OCI-LY3 (cell line): ENCODE measurements around the gene TNPO1.

Source experiments
- H2AFZ ChIP-seq: fragments of 200-600, 300-600 bp; shearing (Covaris generic); 2 replicates; pipeline ENCODE4 v1.6.0; 2014; ENCODE audit warnings: antibody characterized with exemption, low read depth, low read length
- H3K27ac ChIP-seq: fragments of 200-600, 300-600 bp; sonication (generic); 2 replicates; pipeline ENCODE4 v1.5.1; 2014; ENCODE audit warnings: mild to moderate bottlenecking, low read length, moderate library complexity, mixed read lengths
- H3K27me3 ChIP-seq: fragments of 200-600, 300-600 bp; sonication (generic); 2 replicates; pipeline ENCODE4 v1.6.1; 2014; ENCODE audit warnings: low read depth, low read length, mixed read lengths
- H3K36me3 ChIP-seq: fragments of 200-600, 300-600 bp; sonication (generic); replicated peaks from 2 replicates; pipeline ENCODE3; 2014; ENCODE audit warnings: low read depth, low read length, mixed read lengths
- H3K4me1 ChIP-seq: fragments of 300-600, 200-600 bp; sonication (generic); 2 replicates; pipeline ENCODE4 v1.6.1; 2014; ENCODE audit warnings: low read length, mixed read lengths
- H3K4me2 ChIP-seq: fragments of 200-600, 300-600 bp; sonication (generic); 2 replicates; pipeline ENCODE4 v1.6.1; 2014; ENCODE audit warnings: low read length, mixed read lengths
- H3K4me3 ChIP-seq: fragments of 300-600, 200-600 bp; sonication (generic); 2 replicates; pipeline ENCODE4 v1.5.1; 2014; ENCODE audit warnings: antibody characterized with exemption, mild to moderate bottlenecking, low read length, moderate library complexity
- H3K79me2 ChIP-seq: fragments of 300-600, 200-600 bp; shearing (Covaris generic); 2 replicates; pipeline ENCODE4 v1.6.1; 2014; ENCODE audit warnings: mild to moderate bottlenecking, low read length, mixed read lengths
- H3K9ac ChIP-seq: fragments of 300-600, 200-600 bp; shearing (Covaris generic); 2 replicates; pipeline ENCODE4 v1.6.0; 2014; ENCODE audit warnings: mild to moderate bottlenecking, low read length, moderate library complexity
- H3K9me3 ChIP-seq: fragments of 200-600, 300-600 bp; shearing (Covaris generic); 2 replicates; pipeline ENCODE4 v1.6.1; 2014; ENCODE audit warnings: low read length, mixed read lengths; ENCODE audit not compliant: insufficient read depth
- H4K20me1 ChIP-seq: fragments of 200-600, 300-600 bp; sonication (generic); 2 replicates; pipeline ENCODE4 v1.6.1; 2016; ENCODE audit warnings: low read length, mixed read lengths; ENCODE audit not compliant: insufficient read depth
- CTCF ChIP-seq: fragments of 200-600, 300-600 bp; sonication (generic); IDR thresholded peaks from 2 replicates; pipeline ENCODE4 v1.5.1; 2014; ENCODE audit warnings: antibody characterized with exemption, low read length, low read depth
- EZH2phosphoT487 ChIP-seq: fragments of 200-600 bp; shearing (Covaris generic); IDR thresholded peaks from 2 replicates; pipeline ENCODE4 v1.6.1; 2018; ENCODE audit warnings: antibody characterized with exemption, mixed run types, low read depth

Gene TNPO1

GRCh38 chr5:72949481-72949880 lies 133.0 kb downstream of the TNPO1 start:
- no peak overlapping the region for H3K4me2 ChIP-seq
- no peak overlapping the region for H3K9ac ChIP-seq
- H3K79me2 ChIP-seq, result no peaks in the 10 kb centered on the region
- H3K27ac ChIP-seq, result no peak overlapping the region
- no peaks in the 10 kb centered on the region for H3K36me3 ChIP-seq
- no peak overlapping the region for H2AFZ ChIP-seq
- H3K4me3 ChIP-seq, result no peak overlapping the region
- H4K20me1 ChIP-seq, result no peaks in the 10 kb centered on the region
- H3K27me3 ChIP-seq, result peaks cover 7% of the 10 kb centered on the region
- TF ChIP-seq EZH2phosphoT487, result no peak
- H3K4me1 ChIP-seq, result peaks cover 13% of the 10 kb centered on the region
- H3K9me3 ChIP-seq, result no peaks in the 10 kb centered on the region

GRCh38 chr5:72951671-72952468 lies 135.4 kb downstream of the TNPO1 start:
- Histone ChIP-seq H3K27me3 (peaks cover 14% of the 10 kb centered on the region), H3K79me2 (no peaks in the 10 kb centered on the region), H3K36me3 (no peaks in the 10 kb centered on the region), H4K20me1 (no peaks in the 10 kb centered on the region), H3K4me3 (peak overlapping the region; percentile 67), H2AFZ (peak overlapping the region; percentile 39; the same call in 1 of the 2 replicates), H3K9ac (no peak overlapping the region), H3K27ac (peak overlapping the region; percentile 23; the same call in 1 of the 2 replicates), H3K4me1 (peaks cover 20% of the 10 kb centered on the region), H3K9me3 (no peaks in the 10 kb centered on the region), H3K4me2 (peak overlapping the region; percentile 87)
- TF ChIP-seq EZH2phosphoT487, result no peak
- TF ChIP-seq CTCF, result no peak

DNA sequence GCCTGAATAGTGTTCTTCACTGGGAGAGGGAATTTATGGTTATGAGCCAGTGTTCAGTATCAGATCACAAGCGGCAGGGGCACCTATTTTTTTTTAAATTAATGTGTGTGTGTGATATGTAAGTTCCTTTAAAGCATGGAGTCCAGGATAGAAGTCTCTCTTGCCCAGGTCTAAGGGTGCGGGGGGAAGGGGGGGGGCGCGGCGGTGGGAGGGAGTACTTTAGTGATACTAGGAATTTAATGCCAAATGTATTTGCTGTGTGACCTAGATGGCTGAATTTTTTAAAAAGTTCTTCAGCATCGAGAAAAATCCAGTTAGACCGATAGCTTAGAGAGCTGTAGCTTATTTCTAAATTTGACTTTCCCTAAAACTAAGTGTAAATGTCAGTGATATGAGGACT lies 137.9 kb downstream of the TNPO1 start:
- Histone ChIP-seq H3K36me3 (no peaks in the 10 kb centered on the region), H4K20me1 (no peaks in the 10 kb centered on the region), H3K27ac (no peak overlapping the region), H3K9ac (no peak overlapping the region), H3K9me3 (no peaks in the 10 kb centered on the region), H3K4me2 (no peak overlapping the region), H3K4me1 (peaks cover 23% of the 10 kb centered on the region), H3K4me3 (no peak overlapping the region), H3K79me2 (no peaks in the 10 kb centered on the region), H3K27me3 (peaks cover 14% of the 10 kb centered on the region), H2AFZ (no peak overlapping the region)
- TF ChIP-seq EZH2phosphoT487, result no peak
- TF ChIP-seq CTCF, result no peak

DNA sequence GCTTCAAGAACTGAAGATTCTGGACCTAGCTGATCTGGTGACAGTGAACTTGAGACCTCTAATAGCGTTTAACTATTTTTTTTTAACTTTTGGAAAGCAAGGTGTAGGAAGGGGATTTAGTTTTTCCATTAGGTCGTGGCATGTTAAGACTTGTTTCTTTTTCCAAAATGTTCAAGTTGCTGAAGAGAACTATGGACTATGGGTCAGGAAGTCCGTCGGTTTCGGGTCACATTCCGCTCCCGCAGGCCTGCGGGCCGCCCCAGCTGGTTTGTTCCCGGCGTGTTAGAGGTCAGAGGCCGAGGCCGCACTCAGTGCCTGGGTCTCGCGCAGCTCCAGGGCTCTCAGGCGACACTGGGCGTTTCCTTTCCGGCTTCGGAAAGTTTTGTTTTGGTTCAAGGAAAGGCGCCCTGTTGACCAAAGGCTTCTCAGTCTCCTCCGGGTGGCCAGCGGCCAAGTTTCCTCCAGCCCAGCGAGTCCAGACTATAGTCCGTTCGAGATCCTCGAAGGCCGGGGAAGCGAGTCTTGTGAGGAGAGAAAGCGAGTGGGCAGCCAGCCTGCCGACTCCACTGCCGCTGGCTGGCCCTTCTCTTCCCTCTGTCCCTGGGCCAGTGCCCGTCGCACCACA lies 138.8 kb downstream of the TNPO1 start:
- H3K79me2 ChIP-seq, result no peaks in the 10 kb centered on the region
- TF ChIP-seq CTCF, result no peak
- no peak for TF ChIP-seq EZH2phosphoT487
- H3K4me3 ChIP-seq, result peak overlapping the region; percentile 88
- H3K4me2 ChIP-seq, result peak overlapping the region; percentile 85
- H3K9ac ChIP-seq, result peak overlapping the region; percentile 69
- H3K9me3 ChIP-seq, result no peaks in the 10 kb centered on the region
- H3K27ac ChIP-seq, result no peak overlapping the region
- no peaks in the 10 kb centered on the region for H4K20me1 ChIP-seq
- H3K4me1 ChIP-seq, result peaks cover 23% of the 10 kb centered on the region
- H3K36me3 ChIP-seq, result no peaks in the 10 kb centered on the region
- peaks cover 14% of the 10 kb centered on the region for H3K27me3 ChIP-seq
- H2AFZ ChIP-seq, result peak overlapping the region; percentile 86
